K562 (cell line): ENCODE data around the gene BPIFB2. TPM values are rescaled to one million over a fixed set of nuclear protein-coding genes. Genes with fewer than 3 reads are reported as not detected.

Experiments
- ATAC-seq: fragments of 200-7000 bp; cut with Tn5 transposase; 3 replicates; pipeline ENCODE4 v1.9.1; 2020; ENCODE audit warnings: moderate library complexity
- BruUV-seq: library from RNA; stranded (reverse); fragments of 400-500 nt; replicated peaks from 2 replicates; lab custom pipeline; 2021; lab: Mats Ljungman, UMichigan
- CTCF ChIA-PET: fragments of 300-600 bp; formaldehyde crosslinking; extraction: SDS; loops from one replicate; lab custom pipeline; 2021; ENCODE audit warnings: low intra/inter-chr PET ratio; lab: Yijun Ruan, JAX
- POLR2A ChIA-PET: fragments of 300-600, 350-650 bp; sonication (Branson Sonifier 250); formaldehyde crosslinking; extraction: SDS; loops from one replicate; lab custom pipeline; 2021; ENCODE audit warnings: antibody characterized with exemption, inconsistent platforms; lab: Yijun Ruan, JAX
- DNase-seq, 4 experiments: peaks; one replicate each; pipeline versions ENCODE4 v3.0.0 to v3.0.0-alpha.2; 2011 to 2018; ENCODE audit warnings: low spot score in 3 of 4, mixed read lengths in 3 of 4; ENCODE audit errors: extremely low read depth in 1 of 4
- FAIRE-seq: peaks from 2 replicates; lab custom pipeline; 2011; peaks lifted over from hg19 to GRCh38; lab: Jason Lieb, UNC
- H2AFZ ChIP-seq: 2 replicates; pipeline ENCODE4 v1.6.0; 2011; ENCODE audit warnings: low read depth, low read length, control low read depth, inconsistent platforms
- H3K27ac ChIP-seq: fragments of 200-600 bp; 3 replicates; pipeline ENCODE4 v1.8.0; 2011; ENCODE audit warnings: low read depth, mild to moderate bottlenecking, control low read depth, inconsistent platforms, low read length, moderate library complexity, mixed read lengths; ENCODE audit errors: extremely low read depth
- H3K27me3 ChIP-seq, 2 experiments: fragments of 300-600 bp in 1 of 2; 2 replicates in 1 of 2; 3 replicates in 1 of 2; pipeline versions ENCODE4 v1.6.0 to v1.8.0; 2011; ENCODE audit warnings: inconsistent platforms in 2 of 2, low read length in 2 of 2, mild to moderate bottlenecking in 1 of 2, mixed read lengths in 1 of 2, moderate library complexity in 1 of 2; ENCODE audit not compliant: control insufficient read depth in 2 of 2, insufficient read depth in 2 of 2
- H3K36me3 ChIP-seq: fragments of 300-600 bp; 3 replicates; pipeline ENCODE4 v1.8.0; 2011; ENCODE audit warnings: mild to moderate bottlenecking, low read length, inconsistent platforms; ENCODE audit not compliant: control insufficient read depth, insufficient read depth
- H3K4me1 ChIP-seq, 2 experiments: fragments of 200-600 bp in 1 of 2; replicated peaks in 1 of 2; 2 replicates in 1 of 2; 3 replicates in 1 of 2; pipeline versions ENCODE4 v1.5.1 to v1.8.0; 2011; ENCODE audit warnings: inconsistent platforms in 2 of 2, low read length in 2 of 2, mild to moderate bottlenecking in 1 of 2, mixed read lengths in 1 of 2, moderate library complexity in 1 of 2; ENCODE audit not compliant: control insufficient read depth in 2 of 2, insufficient read depth in 2 of 2
- H3K4me2 ChIP-seq: 2 replicates; pipeline ENCODE4 v1.6.1; 2011; ENCODE audit warnings: low read length, control low read depth, inconsistent platforms, mixed read lengths; ENCODE audit not compliant: insufficient read depth
- H3K4me3 ChIP-seq: fragments of 200-600 bp; sonication (generic), shearing (Covaris generic); 2 replicates; pipeline ENCODE4 v1.5.1; 2016; ENCODE audit warnings: control low read depth, inconsistent platforms
- H3K79me2 ChIP-seq: fragments of 200-600 bp; 3 replicates; pipeline ENCODE4 v1.8.0; 2011; ENCODE audit warnings: low read length, inconsistent platforms; ENCODE audit not compliant: control insufficient read depth, insufficient read depth
- H3K9ac ChIP-seq, 2 experiments: 2 replicates each; pipeline versions ENCODE4 v1.6.0 to v1.6.1; 2011; ENCODE audit warnings: low read depth in 2 of 2, low read length in 2 of 2, control low read depth in 1 of 2, inconsistent platforms in 1 of 2, mild to moderate bottlenecking in 1 of 2, mixed read lengths in 1 of 2; ENCODE audit not compliant: insufficient read depth in 1 of 2
- H3K9me1 ChIP-seq: one replicate; pipeline ENCODE4 v1.6.0; 2011; ENCODE audit warnings: inconsistent platforms, mild to moderate bottlenecking, low read length, moderate library complexity; ENCODE audit not compliant: control insufficient read depth, insufficient read depth
- H3K9me3 ChIP-seq: replicated peaks from 2 replicates; pipeline ENCODE4 v1.5.1; 2011; ENCODE audit warnings: low read depth, low read length, inconsistent platforms; ENCODE audit not compliant: control insufficient read depth, insufficient read depth
- H4K20me1 ChIP-seq: replicated peaks from 2 replicates; pipeline ENCODE4 v1.6.1; 2011; ENCODE audit warnings: low read length, inconsistent platforms, mixed read lengths; ENCODE audit not compliant: control insufficient read depth, insufficient read depth
- ADNP ChIP-seq: fragments of 200-800 bp; sonication (Bioruptor generic); IDR thresholded peaks from 2 replicates; pipeline ENCODE4 v1.6.1; 2016; ENCODE audit warnings: missing genetic modification characterization, missing compliant biosample characterization
- ARID3B ChIP-seq: fragments of 250-450 bp; sonication (Bioruptor Pico); IDR thresholded peaks from 2 replicates; pipeline ENCODE4 v1.4.0; 2020; ENCODE audit warnings: borderline replicate concordance
- ARNT ChIP-seq, 2 experiments: fragments of 450-650 bp; IDR thresholded peaks; 2 replicates each; pipeline ENCODE4 v1.6.1; 2016; ENCODE audit warnings: mild to moderate bottlenecking in 1 of 2
- DNMT1 ChIP-seq: fragments of 450-650 bp; IDR thresholded peaks from 2 replicates; pipeline ENCODE4 v1.6.1; 2016; ENCODE audit warnings: antibody characterized with exemption, mild to moderate bottlenecking
- FOXK1 ChIP-seq: sonication (generic); formaldehyde crosslinking; IDR thresholded peaks from 2 replicates; pipeline ENCODE4 v1.8.0; 2022; ENCODE audit warnings: missing genetic modification reagents, mild to moderate bottlenecking, borderline replicate concordance
- NR4A1 ChIP-seq, 2 experiments: fragments of 250-450 bp in 1 of 2; fragments of 450-650 bp in 1 of 2; sonication (Bioruptor Pico) in 1 of 2; IDR thresholded peaks; 2 replicates each; pipeline versions ENCODE4 v1.4.0 to v1.6.1; 2016 to 2020; ENCODE audit warnings: mild to moderate bottlenecking in 2 of 2, missing compliant biosample characterization in 1 of 2, missing genetic modification characterization in 1 of 2, moderate library complexity in 1 of 2
- RUNX1 ChIP-seq: sonication (generic); IDR thresholded peaks from 2 replicates; pipeline ENCODE4 v1.6.1; 2016; ENCODE audit warnings: antibody characterized with exemption, low read depth
- TEAD2 ChIP-seq: fragments of 450-650 bp; IDR thresholded peaks from 2 replicates; pipeline ENCODE4 v1.6.1; 2016; ENCODE audit warnings: missing genetic modification characterization, control low read depth, missing compliant biosample characterization
- YBX1 ChIP-seq: fragments of 450-650 bp; IDR thresholded peaks from 2 replicates; pipeline ENCODE4 v1.7.1; 2016; ENCODE audit warnings: mild to moderate bottlenecking
- ZFPM2 ChIP-seq: fragments of 250-450 bp; sonication (Bioruptor Pico); IDR thresholded peaks from 2 replicates; pipeline ENCODE4 v1.5.1; 2022; ENCODE audit warnings: mild to moderate bottlenecking
- ZNF609 ChIP-seq: sonication (generic); formaldehyde crosslinking; IDR thresholded peaks from 2 replicates; pipeline ENCODE4 v1.8.1; 2023; ENCODE audit warnings: missing genetic modification reagents, mild to moderate bottlenecking, borderline replicate concordance
- ZNF668 ChIP-seq: fragments of 250-450 bp; sonication (Bioruptor Pico); IDR thresholded peaks from 2 replicates; pipeline ENCODE4 v1.8.0; 2022; ENCODE audit warnings: mild to moderate bottlenecking, inconsistent platforms
- ZNF717 ChIP-seq: fragments of 250-450 bp; sonication (Bioruptor Pico); IDR thresholded peaks from 2 replicates; pipeline ENCODE4 v1.5.0; 2021
- ZSCAN29 ChIP-seq: fragments of 450-650 bp; IDR thresholded peaks from 2 replicates; pipeline ENCODE4 v1.6.1; 2017
- WGBS: fragments of 100-300 bp; shearing (Covaris generic); methylation state at CpG from one replicate; pipeline ENCODE4 v1.1.6; 2016; ENCODE audit warnings: low coverage, mixed read lengths; ENCODE audit not compliant: insufficient coverage; ENCODE audit errors: missing lambda C conversion rate; 5-methylcytosine and 5-hydroxymethylcytosine counted together
- in situ Hi-C: fragments of 300-500 bp; cut with MboI; formaldehyde crosslinking; loops from 4 replicates; pipeline ENCODE4 v1.15.0; 2018; ENCODE audit warnings: inconsistent platforms, mixed read lengths
- intact Hi-C: fragments of 100-400 bp; cut with micrococcal nuclease; formaldehyde crosslinking; loops from 2 replicates; pipeline ENCODE4 v1.14.2; 2022
- polyA plus RNA-seq, 8 experiments: library from polyadenylated mRNA; depleted of rRNA in 4 of 8; stranded (reverse) in 5 of 8; unstranded in 3 of 8; fragments of >200 nt; fragmentation: Nextera tagmentation in 2 of 8; fragmentation: Illumina TruSeq in 1 of 8; extraction: Ambion mirVana in 2 of 8; extraction: Trizol in 1 of 8; gene quantifications; 2 replicates each; pipeline versions ENCODE4 v1.2.1 to v1.2.3, GENCODE V29; 2011 to 2014; ENCODE audit warnings: inconsistent platforms in 1 of 8, missing spikeins in 1 of 8
- total RNA-seq, 7 experiments: library from RNA; depleted of rRNA in 6 of 7; stranded (reverse); fragments of >200 nt in 6 of 7; fragmentation: Illumina TruSeq in 2 of 7; extraction: Trizol in 2 of 7; gene quantifications; 2 replicates each; pipeline versions ENCODE4 v1.2.1 to v1.2.3, GENCODE V29; 2011 to 2021; ENCODE audit warnings: low replicate concordance in 1 of 7

BPIFB2 gene
- total and polyA plus RNA-seq, 9 of the 15 experiments (the other 6 are each of a cell fraction or from before 2014, with no cell fraction given), result not detected

GRCh38 chr20:33027769-33028751 is 20.6 kb downstream of the BPIFB2 start (continued):
- TF ChIP-seq NR4A1 (CRISPR knock-in tag; IDR thresholded peaks at IDR 0.05), result no peak
- no peak for TF ChIP-seq NR4A1 (tag; IDR thresholded peaks at IDR 0.05)
- no peak for TF ChIP-seq YBX1
- TF ChIP-seq ARNT (IDR thresholded peaks at IDR 0.05), result no peak
- TF ChIP-seq DNMT1, result no peak
- TF ChIP-seq FOXK1 (CRISPR knock-in tag), result no peak
- no peak for TF ChIP-seq ZFPM2

GRCh38 chr20:33028875-33029274 is 21.4 kb downstream of the BPIFB2 start:
- H3K9me1 ChIP-seq, result no peaks in the 10 kb centered on the region
- 2% methylated on average over 7 of the region's 7 CpGs for WGBS
- no peak overlapping the region for H3K4me2 ChIP-seq
- no peaks in the 10 kb centered on the region; the same call in 1 of the 2 replicates for H4K20me1 ChIP-seq
- no peak for FAIRE-seq
- peaks cover 0 to 3% of the 10 kb centered on the region in 2 experiments; a peak in 1 of 5 replicates for H3K4me1 ChIP-seq
- ChIA-PET POLR2A (interaction anchor here (0.6 kb wide), 1 partner anchor 822 kb away, joined by 3 read pairs; no protein-coding TSS in a partner anchor), CTCF (no interaction called here)
- H3K79me2 ChIP-seq, result no peaks in the 10 kb centered on the region
- intact Hi-C loops (no loop called here), in situ Hi-C loops (no loop called here)
- no TSS peak for BruUV-seq
- no peak for DNase-seq
- ATAC-seq, result no peak
- no peak overlapping the region for H3K27ac ChIP-seq
- no peak overlapping the region for H3K9ac ChIP-seq
- peaks cover 0 to 5% of the 10 kb centered on the region in 2 experiments; a peak in 2 of 5 replicates for H3K27me3 ChIP-seq
- H3K36me3 ChIP-seq, result no peaks in the 10 kb centered on the region
- H3K9me3 ChIP-seq, result no peaks in the 10 kb centered on the region
- no peak overlapping the region for H2AFZ ChIP-seq
- H3K4me3 ChIP-seq, result no peak overlapping the region
- no peak for TF ChIP-seq ZNF668 (CRISPR knock-in tag)
- TF ChIP-seq ZNF609 (CRISPR knock-in tag), result no peak
- no peak for TF ChIP-seq TEAD2
- TF ChIP-seq RUNX1, result no peak
- TF ChIP-seq ARID3B, result no peak
- no peak for TF ChIP-seq ZSCAN29
- TF ChIP-seq ZNF717 (CRISPR knock-in tag), result no peak
- no peak for TF ChIP-seq ADNP (tag)
